ENCODE results near the gene CRYBG1.

- no peak for TF ChIP-seq CTCF (conservative IDR thresholded peaks at IDR 0.05)
- TF ChIP-seq ZFX (IDR thresholded peaks at IDR 0.05): no peak
These were observed 197.8 kb downstream of the CRYBG1 start for GRCh38 chr6:106558364-106558763.
